HG03066 (cell line): ENCODE results near the gene OR56A3.
"Not testable (repeated sequence)": the region's sequence is repeated elsewhere in the genome, so short reads cannot be mapped to it uniquely, and the experiment has no call there.

Source experiments
- ATAC-seq: cut with Tn5 transposase; IDR thresholded peaks from one replicate; pipeline ENCODE4 v1.9.1; 2021; ENCODE audit warnings: low read depth; ENCODE audit not compliant: unreplicated experiment

OR56A3 gene

DNA sequence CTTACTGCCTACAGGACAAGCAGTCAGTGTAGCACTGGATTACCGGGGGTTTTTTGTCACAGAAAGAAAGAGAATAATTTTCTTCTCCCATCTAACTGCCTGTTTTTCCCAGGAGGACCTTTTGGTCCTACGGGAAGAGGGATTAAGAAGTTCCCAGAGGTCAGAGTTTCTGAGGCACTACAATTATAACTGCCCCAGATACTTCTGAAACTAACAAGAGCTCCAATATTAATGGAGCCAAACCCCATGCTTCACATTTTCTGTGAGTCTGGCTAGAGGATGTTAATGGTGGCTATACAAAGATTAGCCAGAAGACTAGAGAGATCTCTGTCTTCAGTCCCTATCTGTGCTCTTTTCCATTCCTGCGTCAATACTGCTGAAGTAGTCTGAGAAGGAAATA is at the start of gene OR56A3:
TSS of gene OR56A3 (plus strand) at position 301 of the 400 bp plus-strand sequence. CDS start 5,096 bp downstream, outside the sequence.
- no peak for ATAC-seq

DNA sequence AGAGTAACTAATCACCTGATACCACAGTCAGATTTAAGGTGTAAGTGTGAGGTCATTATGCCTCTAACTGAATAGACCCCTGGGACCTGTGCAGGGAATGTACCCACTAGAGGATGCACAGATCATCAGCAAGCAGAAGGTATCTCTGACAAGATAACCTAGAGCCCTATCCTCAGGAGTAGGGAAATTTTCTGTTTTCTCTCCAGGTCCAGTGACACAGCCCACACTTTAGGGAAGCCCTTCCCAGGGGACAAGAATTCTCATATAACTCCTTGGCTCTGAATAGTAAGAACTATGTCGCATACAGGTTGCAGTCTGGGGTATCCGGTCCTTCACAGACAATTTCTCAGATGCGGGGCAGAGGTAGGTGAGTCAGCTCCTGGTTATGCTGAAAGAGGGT is 49.1 kb upstream of the OR56A3 start, which contains the start of gene OR52E5:
TSS of gene OR52E5 (plus strand) at position 301 of the 400 bp plus-strand sequence. CDS start 7,569 bp downstream, outside the sequence.
- ATAC-seq = no peak

DNA sequence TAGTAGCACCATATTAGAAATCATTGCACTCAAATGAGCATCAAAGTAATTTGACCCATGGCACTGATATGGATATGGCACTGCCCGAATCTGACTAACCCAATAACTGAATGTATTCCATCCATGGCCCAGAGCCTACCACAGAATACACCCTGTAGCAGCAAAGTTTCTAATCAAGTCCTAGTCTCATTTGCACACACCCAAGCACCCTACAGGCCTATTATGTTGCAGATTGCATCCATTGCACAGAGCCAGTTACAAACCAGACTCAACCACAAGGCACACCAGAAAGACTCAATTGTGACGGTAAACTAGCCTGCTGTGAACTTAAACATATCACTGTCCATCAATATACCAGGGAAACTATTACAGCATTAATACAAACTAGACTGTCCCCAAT is 42.5 kb upstream of the OR56A3 start:
- ATAC-seq = no peak

DNA sequence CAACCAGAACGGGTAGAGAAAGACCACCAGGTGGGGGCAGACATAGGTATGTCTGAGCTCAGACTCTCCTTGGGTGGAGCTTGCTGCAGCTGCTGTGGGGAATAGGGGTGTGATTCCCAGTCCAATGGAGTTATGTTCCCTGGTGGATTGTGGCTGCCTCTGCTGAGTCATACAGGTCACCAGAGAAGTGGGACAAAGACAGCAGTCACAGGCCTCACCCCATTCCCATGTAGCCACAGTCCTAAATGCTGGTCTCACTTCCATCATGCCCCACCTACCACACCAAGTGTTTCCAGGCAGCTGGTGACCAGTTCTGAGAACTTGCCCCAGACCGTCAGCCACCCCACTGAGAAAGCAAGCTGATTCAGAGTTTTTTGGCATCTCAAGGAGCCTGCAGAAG is 31.5 kb upstream of the OR56A3 start:
- ATAC-seq = no peak

- ATAC-seq = peak; percentile 67
Measured at GRCh38 chr11:5922749-5923426, 19.2 kb upstream of the OR56A3 start.

DNA sequence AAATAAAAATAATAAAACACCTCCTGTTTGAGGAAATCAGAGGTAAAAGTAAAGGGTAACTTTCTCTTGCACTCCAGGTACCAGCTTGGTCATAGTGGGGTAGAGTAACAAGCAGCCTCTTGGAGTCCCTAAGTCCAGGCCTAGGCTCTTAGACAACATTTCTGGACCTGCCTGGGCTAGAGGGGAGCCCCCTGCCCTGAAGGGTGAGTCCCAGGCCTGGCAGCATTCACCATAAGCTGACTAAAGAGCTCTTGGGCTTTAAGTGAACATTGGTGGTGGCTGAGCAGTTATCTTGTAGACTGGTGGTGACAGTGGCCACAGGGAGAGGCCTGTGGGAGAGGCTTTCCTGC is 18.6 kb upstream of the OR56A3 start:
- peak; percentile 58 for ATAC-seq

GRCh38 chr11:5923794-5924193 is 18.3 kb upstream of the OR56A3 start:
- no peak for ATAC-seq

DNA sequence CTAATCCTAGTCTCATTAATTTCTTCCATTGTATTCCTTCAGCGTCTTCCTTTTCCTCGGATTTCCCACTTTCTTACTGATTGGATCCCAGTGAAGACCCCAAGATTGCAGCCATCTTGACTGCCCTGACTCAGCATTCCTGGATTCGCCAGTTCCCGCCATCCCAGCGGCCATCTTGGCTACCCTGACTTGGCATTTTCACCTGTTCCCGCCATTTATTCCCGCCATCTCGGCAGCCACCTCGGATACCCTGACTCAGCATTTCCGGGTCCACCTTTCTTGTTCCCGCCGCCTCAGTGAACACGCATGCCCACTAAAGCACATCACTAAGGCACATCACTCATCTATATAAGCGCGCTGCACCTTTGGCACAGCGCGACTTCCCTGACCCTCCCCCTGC is 13.8 kb upstream of the OR56A3 start:
- no peak for ATAC-seq

DNA sequence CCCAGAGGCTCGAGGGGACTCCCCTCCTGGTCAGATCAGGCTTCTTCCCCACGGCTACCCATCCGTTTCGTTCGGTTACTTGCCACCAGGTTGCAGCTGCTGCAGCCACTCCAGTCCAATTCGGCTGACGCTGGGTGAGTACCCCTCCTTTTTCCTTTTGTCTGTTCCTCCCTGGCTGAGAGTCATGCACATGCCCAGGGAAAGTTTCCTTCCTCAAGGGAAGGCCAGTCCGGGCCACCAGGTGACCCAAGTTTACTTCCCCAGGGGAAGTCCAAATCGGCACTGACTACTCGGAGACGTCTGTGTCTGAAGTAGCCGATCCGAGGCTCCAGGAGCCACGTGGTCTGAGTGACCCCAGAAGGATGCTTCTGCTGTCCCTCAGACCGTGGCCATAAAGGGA is 13.2 kb upstream of the OR56A3 start:
- no peak for ATAC-seq

- ATAC-seq = no peak
Measured at GRCh38 chr11:5929571-5930368, 12.3 kb upstream of the OR56A3 start.

DNA sequence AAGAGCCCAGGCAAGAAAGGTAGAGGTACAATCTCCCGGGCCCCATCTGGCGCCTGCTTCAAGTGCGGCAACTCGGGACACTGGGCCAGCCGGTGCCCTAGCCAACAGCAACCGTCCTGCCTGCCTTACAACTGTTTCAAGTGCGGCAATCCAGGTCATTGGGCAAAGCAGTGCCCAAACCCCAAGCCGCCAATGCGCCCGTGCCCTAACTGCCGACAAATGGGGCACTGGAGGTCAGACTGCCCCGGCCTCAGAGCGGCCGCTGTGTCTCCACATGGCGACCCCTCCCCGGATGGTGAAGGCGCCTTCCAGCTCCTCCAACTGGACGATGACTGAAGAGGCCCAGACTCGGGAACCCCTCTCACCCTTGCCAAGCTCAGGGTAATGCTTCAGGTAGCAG is 11.4 kb upstream of the OR56A3 start:
- ATAC-seq = no peak

DNA sequence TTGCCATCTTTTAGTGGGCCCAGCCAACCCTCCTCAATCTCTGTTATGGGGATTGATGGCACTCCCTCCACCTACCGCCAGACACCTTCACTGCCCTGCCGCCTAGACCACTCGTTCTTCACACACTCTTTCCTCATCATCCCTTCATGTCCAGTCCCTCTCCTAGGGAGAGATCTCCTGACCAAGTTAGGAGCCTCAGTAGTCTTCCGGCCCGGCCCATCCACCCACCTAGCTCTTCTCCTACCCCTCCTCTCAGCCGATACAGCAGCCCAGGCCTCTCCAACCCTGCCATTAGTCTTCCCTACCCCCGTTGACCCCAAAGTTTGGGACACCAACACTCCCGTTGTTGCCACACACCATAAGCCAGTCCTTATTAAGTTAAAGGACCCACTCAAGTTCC is 11.0 kb upstream of the OR56A3 start:
- no peak for ATAC-seq

- ATAC-seq = no peak
Measured at GRCh38 chr11:5932671-5933070, 9.4 kb upstream of the OR56A3 start.

DNA sequence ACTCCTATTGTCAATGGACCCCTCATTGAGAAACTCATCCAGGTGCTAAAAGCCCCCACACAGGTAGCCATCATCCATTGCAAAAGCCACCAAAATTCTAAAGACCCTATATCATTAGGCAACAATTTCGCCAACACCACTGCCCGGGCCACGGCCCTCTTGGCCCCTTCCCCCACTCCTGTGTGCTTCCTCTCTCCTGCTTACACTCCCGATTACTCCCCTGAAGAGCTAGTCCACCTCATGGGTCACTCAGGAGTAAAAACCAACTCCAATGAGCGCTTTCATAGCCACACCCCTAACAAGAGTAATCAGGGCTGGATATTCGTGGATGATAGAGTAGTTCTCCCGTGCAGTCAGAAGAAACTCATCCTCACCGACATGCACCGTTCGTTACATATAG is 8.9 kb upstream of the OR56A3 start:
- ATAC-seq = no peak

- no peak for ATAC-seq
Measured at GRCh38 chr11:5937868-5938602, 4.0 kb upstream of the OR56A3 start.

- no peak for ATAC-seq
Measured at GRCh38 chr11:5938603-5938965, 3.5 kb upstream of the OR56A3 start.

- ATAC-seq = no peak
Measured at GRCh38 chr11:5940748-5941147, 1.3 kb upstream of the OR56A3 start.

DNA sequence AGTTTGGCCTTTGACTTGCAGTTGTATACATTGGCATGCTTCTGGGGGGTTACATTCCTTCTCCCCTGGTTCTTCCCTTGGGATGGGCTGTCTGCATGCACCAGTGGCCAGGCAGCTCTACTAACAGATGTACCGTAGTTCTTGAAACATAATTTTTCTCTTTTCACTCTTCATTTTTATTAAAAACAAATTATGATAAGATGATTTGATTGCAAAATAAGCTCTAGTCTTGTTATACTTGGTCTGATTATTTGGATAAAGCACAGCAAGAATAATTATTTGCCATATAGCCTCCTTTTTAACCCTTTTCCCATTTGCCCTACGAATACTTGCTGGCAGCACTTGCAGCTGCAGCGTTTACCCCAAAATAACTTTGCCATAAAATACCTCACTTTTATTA is 13.5 kb downstream of the OR56A3 start:
- ATAC-seq = no peak

DNA sequence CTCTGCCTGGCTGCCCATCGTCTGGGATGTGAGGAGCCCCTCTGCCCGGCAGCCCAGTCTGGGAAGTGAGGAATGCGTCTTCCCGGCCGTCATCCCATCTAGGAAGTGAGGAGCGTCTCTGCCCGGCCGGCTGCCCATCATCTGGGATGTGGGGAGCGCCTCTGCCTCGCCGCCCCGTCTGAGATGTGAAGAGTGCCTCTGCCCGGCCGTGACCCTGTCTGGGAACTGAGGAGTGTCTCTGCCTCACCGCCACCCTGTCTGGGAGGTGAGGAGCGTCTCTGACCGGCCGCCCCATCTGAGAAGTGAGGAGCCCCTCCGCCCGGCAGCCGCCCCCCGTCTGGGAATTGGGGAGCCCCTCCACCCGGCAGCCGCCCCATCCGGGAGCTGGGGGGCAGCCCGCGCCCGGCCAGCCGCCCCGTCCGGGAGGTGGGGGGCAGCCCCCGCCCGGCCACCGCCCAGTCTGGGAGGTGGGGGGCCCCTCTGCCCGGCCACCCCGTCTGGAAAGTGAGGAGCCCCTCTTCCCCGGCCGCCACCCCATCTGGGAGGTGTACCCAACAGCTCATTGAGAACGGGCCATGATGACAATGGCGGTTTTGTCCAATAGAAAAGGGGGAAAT is 18.8 kb downstream of the OR56A3 start:
- not testable (repeated sequence) for ATAC-seq

DNA sequence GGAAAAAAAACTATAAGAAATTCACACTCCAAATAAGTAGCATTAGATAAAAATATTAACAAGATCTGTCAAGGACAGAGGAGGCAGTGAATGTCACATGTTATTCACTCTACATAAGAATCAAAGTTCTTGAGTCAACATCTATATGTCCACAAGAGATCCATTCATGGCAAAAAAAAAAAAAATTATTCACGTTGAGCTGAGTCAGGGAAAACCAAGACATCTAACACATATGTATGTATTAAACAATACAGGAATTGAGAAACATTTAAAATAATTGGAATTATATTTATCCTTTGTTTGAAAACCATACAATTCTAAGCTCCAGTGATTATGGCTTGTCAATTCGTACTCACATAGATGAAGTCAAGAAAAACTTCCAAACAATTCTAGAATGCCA is 24.9 kb downstream of the OR56A3 start:
- no peak for ATAC-seq

GRCh38 chr11:5967708-5968107 is 25.7 kb downstream of the OR56A3 start:
- ATAC-seq = no peak
